Esophagus muscularis mucosa (tissue), 3 donors: ENCODE measurements around the gene DAAM2.

Source experiments
- POLR2AphosphoS5 ChIP-seq, 2 donors: sonication (generic); formaldehyde crosslinking; IDR thresholded peaks; one replicate each; pipeline ENCODE4 v1.6.1; 2017; ENCODE audit warnings: antibody characterized with exemption in 2 of 2
- TF ChIP-seq, protein P1 (sequence below), 3 experiments: fragments of 200-600 bp in 2 of 3; fragments of 450-650 bp in 1 of 3; sonication (generic) in 2 of 3; IDR thresholded peaks; one replicate each; pipeline ENCODE4 v1.5.1; 2017 to 2019; ENCODE audit warnings: antibody characterized with exemption in 3 of 3, mild to moderate bottlenecking in 2 of 3, moderate library complexity in 1 of 3

DNA sequence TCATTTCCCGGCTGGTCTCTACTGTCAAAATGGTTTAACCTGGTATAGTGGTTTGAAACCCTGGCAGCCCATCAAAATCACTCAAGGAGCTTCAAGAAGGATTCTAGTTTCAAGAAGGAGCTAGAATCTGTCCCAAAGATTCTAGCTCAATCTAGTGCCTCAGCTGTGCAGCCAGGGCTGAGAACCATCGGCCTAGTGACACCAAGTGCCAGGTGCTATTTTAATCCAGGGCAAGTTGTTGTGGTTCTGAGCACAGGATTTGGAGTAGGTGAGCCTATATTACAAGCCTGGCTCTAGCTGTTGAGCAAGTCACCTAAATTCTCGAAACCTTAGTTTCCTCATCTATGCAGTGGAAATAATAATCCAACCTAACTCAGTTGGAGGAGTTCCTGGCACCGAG, 138.4 kb downstream of the DAAM2 start:
- no peak for TF ChIP-seq POLR2AphosphoS5 (IDR thresholded peaks at IDR 0.05)
- TF ChIP-seq, protein P1, sequence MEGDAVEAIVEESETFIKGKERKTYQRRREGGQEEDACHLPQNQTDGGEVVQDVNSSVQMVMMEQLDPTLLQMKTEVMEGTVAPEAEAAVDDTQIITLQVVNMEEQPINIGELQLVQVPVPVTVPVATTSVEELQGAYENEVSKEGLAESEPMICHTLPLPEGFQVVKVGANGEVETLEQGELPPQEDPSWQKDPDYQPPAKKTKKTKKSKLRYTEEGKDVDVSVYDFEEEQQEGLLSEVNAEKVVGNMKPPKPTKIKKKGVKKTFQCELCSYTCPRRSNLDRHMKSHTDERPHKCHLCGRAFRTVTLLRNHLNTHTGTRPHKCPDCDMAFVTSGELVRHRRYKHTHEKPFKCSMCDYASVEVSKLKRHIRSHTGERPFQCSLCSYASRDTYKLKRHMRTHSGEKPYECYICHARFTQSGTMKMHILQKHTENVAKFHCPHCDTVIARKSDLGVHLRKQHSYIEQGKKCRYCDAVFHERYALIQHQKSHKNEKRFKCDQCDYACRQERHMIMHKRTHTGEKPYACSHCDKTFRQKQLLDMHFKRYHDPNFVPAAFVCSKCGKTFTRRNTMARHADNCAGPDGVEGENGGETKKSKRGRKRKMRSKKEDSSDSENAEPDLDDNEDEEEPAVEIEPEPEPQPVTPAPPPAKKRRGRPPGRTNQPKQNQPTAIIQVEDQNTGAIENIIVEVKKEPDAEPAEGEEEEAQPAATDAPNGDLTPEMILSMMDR (IDR thresholded peaks at IDR 0.05) = no peak
